Measurements from ENCODE around the gene MCTP2. TPM values are rescaled to one million over a fixed set of nuclear protein-coding genes. Genes with fewer than 3 reads are reported as not detected.

Gene MCTP2
- total and polyA plus RNA-seq, 9 of the 15 experiments (the other 6 are each of a cell fraction or from before 2014, with no cell fraction given): 0.07 TPM; not detected in 8

DNA sequence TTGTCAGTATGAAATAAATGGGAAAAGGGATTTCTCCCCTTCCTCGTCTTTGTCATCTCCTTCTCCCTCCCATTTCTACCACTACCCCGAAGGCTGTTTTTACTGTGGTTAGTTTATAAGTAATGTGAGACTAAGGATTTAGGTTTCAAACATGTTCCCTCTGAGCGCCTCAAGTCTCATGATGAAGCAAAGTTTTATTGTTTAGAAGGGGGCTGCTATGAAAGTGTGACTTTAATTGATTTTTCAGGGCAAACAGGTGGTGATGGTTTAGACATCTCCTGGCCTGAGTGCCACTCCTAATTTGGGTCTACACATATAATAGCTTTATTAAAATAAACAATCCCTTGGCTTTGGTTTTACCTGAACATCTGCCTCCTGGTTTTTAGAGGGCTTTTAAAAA, 185.5 kb downstream of the MCTP2 start:
- intact Hi-C loops (cut with micrococcal nuclease): no loop called here

More for the DNA sequence above, 185.5 kb downstream of the MCTP2 start:
- in situ Hi-C loops (cut with MboI): no loop called here
- H2AFZ ChIP-seq (ENCODE audit: low read depth, low read length): no peak overlapping the region
- POLR2A ChIA-PET: no interaction called here
- CTCF ChIA-PET (ENCODE audit: low intra/inter-chr PET ratio): no interaction called here
- ATAC-seq: no peak
- 5% methylated on average over 3 of the region's 3 CpGs for WGBS (ENCODE audit: insufficient coverage, low coverage, missing lambda C conversion rate)
- no peak for FAIRE-seq
- H3K9ac ChIP-seq (ENCODE audit: insufficient read depth in 1 of 2, low read depth in 2 of 2, low read length in 2 of 2): no peak overlapping the region
- no peaks in the 10 kb centered on the region for H3K79me2 ChIP-seq (ENCODE audit: control insufficient read depth, insufficient read depth, low read length)
- no peaks in the 10 kb centered on the region for H3K9me1 ChIP-seq (ENCODE audit: control insufficient read depth, insufficient read depth, low read length)
- no peaks in the 10 kb centered on the region for H3K4me1 ChIP-seq (replicated peaks in 1 of 2; ENCODE audit: control insufficient read depth in 2 of 2, insufficient read depth in 2 of 2, low read length in 2 of 2)
- TF ChIP-seq ZNF316 (IDR thresholded peaks at IDR 0.05) (no peak), STAG1 (CRISPR knock-in tag; IDR thresholded peaks at IDR 0.05; ENCODE audit: borderline replicate concordance) (no peak), SMAD3 (CRISPR knock-in tag; conservative IDR thresholded peaks at IDR 0.05) (no peak), NR0B1 (IDR thresholded peaks at IDR 0.05; ENCODE audit: partially characterized antibody) (no peak), ZNF239 (CRISPR knock-in tag; IDR thresholded peaks at IDR 0.05) (no peak), ZNF511 (CRISPR knock-in tag; IDR thresholded peaks at IDR 0.05) (no peak), BRF1 (IDR thresholded peaks at IDR 0.05; ENCODE audit: borderline replicate concordance, extremely low read depth, insufficient read length) (no peak), MAFG (tag; conservative IDR thresholded peaks at IDR 0.05) (no peak), E2F5 (CRISPR knock-in tag; IDR thresholded peaks at IDR 0.05) (no peak), FOXM1 (IDR thresholded peaks at IDR 0.05; ENCODE audit: low read depth) (no peak), FOXM1 (CRISPR knock-in tag; IDR thresholded peaks at IDR 0.05; ENCODE audit: low read depth) (no peak), GTF2A2 (tag; IDR thresholded peaks at IDR 0.05) (no peak), ZNF263 (CRISPR knock-in tag; IDR thresholded peaks at IDR 0.05; ENCODE audit: borderline replicate concordance) (no peak), ZNF121 (CRISPR knock-in tag; conservative IDR thresholded peaks at IDR 0.05) (no peak), ZBED1 (IDR thresholded peaks at IDR 0.05) (no peak)
- TF ChIP-seq, protein P1, sequence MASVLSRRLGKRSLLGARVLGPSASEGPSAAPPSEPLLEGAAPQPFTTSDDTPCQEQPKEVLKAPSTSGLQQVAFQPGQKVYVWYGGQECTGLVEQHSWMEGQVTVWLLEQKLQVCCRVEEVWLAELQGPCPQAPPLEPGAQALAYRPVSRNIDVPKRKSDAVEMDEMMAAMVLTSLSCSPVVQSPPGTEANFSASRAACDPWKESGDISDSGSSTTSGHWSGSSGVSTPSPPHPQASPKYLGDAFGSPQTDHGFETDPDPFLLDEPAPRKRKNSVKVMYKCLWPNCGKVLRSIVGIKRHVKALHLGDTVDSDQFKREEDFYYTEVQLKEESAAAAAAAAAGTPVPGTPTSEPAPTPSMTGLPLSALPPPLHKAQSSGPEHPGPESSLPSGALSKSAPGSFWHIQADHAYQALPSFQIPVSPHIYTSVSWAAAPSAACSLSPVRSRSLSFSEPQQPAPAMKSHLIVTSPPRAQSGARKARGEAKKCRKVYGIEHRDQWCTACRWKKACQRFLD (CRISPR knock-in tag; IDR thresholded peaks at IDR 0.05): no peak
- no TSS peak for BruUV-seq (replicated peaks)
- no peaks in the 10 kb centered on the region for H3K27me3 ChIP-seq (ENCODE audit: control insufficient read depth in 2 of 2, insufficient read depth in 2 of 2, low read length in 2 of 2)
- no peak overlapping the region for H3K4me2 ChIP-seq (ENCODE audit: insufficient read depth, low read length)
- H4K20me1 ChIP-seq (replicated peaks; ENCODE audit: control insufficient read depth, insufficient read depth, low read length): no peaks in the 10 kb centered on the region
- H3K9me3 ChIP-seq (replicated peaks; ENCODE audit: control insufficient read depth, insufficient read depth, low read depth, low read length): no peaks in the 10 kb centered on the region
- H3K27ac ChIP-seq (ENCODE audit: extremely low read depth, low read depth, low read length): no peak overlapping the region
- DNase-seq (ENCODE audit: extremely low read depth in 1 of 4, low spot score in 3 of 4): no peak
- H3K4me3 ChIP-seq: no peak overlapping the region
- H3K36me3 ChIP-seq (ENCODE audit: control insufficient read depth, insufficient read depth, low read length): no peaks in the 10 kb centered on the region

Measured in K562 (cell line).